GM10248 (cell line): ENCODE data around the gene RNF130.

Experiments
- CTCF ChIA-PET: fragments of 300-600 bp; sonication (Branson Sonifier 250); formaldehyde crosslinking; extraction: SDS; loops from one replicate; lab custom pipeline; 2021; ENCODE audit warnings: antibody characterized with exemption; lab: Yijun Ruan, JAX
- POLR2A ChIA-PET: fragments of 350-650 bp; sonication (Branson Sonifier 250); formaldehyde crosslinking; extraction: SDS; loops from one replicate; lab custom pipeline; 2020; ENCODE audit warnings: antibody characterized with exemption; lab: Yijun Ruan, JAX
- DNase-seq: peaks from one replicate; pipeline ENCODE4 v3.0.0; 2012; ENCODE audit errors: extremely low spot score
- CTCF ChIP-seq: IDR thresholded peaks from 2 replicates; pipeline ENCODE4 v1.5.1; 2012; ENCODE audit warnings: mild to moderate bottlenecking, low read depth; ENCODE audit errors: extremely low read depth, missing control alignments, control extremely low read depth

Gene RNF130

DNA sequence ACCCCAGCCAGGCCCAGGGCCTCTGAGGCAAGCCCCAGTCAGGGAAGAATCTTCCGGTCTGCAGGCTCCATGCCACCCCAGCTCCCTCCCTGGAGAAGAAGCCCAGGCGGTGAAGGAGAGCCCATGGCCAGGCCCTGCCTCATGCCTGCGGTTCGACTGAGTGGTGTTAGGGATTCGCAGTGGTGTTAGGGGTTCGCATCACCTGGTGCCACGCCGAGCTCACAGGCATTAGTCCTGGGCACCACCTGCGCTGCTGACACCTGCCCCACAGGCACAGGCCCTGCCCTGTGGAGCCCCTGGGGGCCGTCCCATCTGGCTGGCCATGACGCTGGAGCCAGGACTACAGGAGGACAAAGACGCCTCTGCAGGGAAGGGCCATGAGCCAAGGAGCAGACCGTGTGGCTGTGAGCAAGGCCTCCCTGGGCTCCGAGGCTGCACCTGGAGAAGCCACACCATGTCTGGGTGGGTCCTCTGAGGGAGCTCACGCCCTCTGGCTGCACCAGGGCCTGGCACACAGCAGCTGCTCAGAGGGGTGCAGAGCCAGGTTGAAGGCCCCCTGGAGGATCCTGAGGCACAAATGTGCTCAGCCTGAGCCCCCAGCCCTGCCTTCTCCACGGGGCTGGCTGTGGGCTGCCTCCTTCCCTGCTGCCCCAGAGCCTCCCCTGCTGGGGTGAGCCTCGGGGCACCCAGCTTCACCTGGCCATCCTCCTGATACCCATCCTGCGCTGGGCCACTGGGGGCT, 27.6 kb upstream of the RNF130 start:
- no peak for DNase-seq
- ChIA-PET POLR2A (no interaction called here), CTCF (no interaction called here)
- TF ChIP-seq CTCF = no peak

- ChIA-PET POLR2A (no interaction called here), CTCF (no interaction called here)
- no peak for TF ChIP-seq CTCF
- no peak for DNase-seq
These were observed 27.0 kb upstream of the RNF130 start for GRCh38 chr5:180098526-180098925.

DNA sequence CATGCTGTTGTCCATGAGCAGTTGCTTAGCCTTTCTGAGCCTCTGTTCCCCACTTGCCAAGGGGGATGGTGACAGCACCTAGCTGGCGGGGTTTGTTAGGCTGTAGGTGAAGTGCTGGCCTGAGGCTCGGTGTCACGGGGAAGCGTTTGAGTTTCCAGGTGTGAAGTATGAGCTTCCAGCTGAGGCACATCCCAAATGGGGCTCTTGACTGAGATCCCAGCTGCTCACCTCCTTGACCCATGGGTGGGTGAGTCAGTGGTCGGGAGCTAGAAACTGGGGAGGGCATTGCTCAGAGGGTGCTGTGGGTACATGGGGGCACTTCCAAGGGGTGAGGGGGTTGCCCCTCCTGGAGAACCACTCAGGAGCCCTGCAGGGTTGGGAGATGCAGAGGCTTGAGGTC, 26.4 kb upstream of the RNF130 start:
- POLR2A ChIA-PET = no interaction called here
- CTCF ChIA-PET = no interaction called here
- DNase-seq = no peak
- TF ChIP-seq CTCF = no peak

- TF ChIP-seq CTCF = no peak
- CTCF ChIA-PET = no interaction called here
- POLR2A ChIA-PET = no interaction called here
- DNase-seq = no peak
These were observed 25.8 kb upstream of the RNF130 start for GRCh38 chr5:180097163-180097894.

- ChIA-PET CTCF (no interaction called here), POLR2A (no interaction called here)
- DNase-seq = no peak
These were observed 25.1 kb upstream of the RNF130 start for GRCh38 chr5:180096616-180097015.

DNA sequence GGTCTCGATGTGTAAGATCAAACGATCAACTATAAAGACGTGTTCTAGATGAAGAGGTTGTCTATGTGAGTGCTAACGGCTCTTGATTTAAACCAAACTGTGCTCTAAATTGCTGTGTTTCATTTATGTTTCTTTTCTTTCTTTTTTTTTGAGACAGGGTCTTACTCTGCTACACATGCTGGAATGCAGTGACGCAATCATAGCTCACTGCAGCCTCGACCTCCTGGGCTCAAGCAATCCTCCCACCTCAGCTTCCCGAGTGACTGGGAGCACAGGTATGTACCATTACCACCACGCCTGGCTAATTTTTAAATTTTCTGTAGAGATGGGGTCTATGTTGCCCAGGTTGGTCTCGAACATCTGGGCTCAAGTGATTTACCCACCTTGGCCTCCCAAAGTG, 24.0 kb upstream of the RNF130 start:
- ChIA-PET CTCF (no interaction called here), POLR2A (no interaction called here)
- DNase-seq = no peak
- TF ChIP-seq CTCF = no peak

More at GRCh38 chr5:180096616-180097015, 25.1 kb upstream of the RNF130 start:
- TF ChIP-seq CTCF = no peak
